A549 treated with CORT108297 at 1 μM for 4 hours (cell line): ENCODE data around the gene FAM237A. TPM values are rescaled to one million over a fixed set of nuclear protein-coding genes. Genes with fewer than 3 reads are reported as not detected.

Source experiments
- total RNA-seq: library from RNA; stranded (reverse); fragments of 200-300 nt; extraction: Qiagen RNA extraction; gene quantifications from 5 replicates; pipeline ENCODE4 v1.2.3, GENCODE V29; 2022

The FAM237A gene
- not detected in 5 replicates for total RNA-seq

DNA sequence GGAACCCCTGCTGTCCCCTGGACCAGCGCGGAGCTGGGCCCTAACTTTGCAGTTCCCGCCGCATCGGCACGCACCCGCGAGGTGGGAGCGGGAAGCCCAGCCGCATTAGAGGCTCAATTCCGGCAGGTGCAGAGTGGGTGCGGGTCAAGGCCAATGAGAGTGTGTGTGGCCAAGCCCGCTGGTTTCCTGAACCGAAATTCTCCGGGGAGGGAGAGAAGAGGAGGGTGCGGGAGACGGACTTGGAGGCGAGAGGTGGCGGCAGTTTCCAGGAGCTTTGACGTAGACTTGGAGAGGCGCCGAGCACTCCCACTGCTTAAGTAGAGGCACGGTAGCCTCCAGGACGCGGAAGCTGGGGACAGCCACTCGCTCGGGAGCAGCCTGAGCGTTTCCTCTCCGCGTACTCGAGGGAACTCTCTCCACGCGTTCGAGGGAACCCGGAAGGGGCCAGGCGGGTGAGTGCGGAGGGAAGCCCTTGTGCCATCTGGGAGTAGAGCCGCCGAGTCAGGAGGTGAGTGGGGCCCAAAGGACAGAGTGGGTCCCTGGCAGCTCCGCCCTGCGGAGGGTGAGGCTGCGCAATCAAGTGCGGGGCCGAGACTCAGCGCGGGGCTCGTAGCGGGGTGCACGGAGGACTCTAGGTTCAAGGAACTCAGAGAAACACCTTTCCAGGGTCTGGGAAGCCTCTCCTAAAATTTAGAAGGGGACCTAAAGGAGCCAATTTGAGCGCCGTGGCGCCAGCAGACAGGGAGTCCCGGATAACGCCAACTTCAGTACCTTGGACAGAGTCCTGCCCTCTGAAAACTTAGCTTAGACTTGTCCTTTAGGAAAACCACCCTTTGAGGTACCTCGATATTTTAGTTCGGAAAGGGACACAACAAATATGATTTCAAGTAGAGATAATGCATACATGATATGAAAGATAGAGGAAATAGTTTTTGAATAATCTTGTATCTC lies at the start of gene FAM237A:
Gene FAM237A (plus strand): TSS at position 413 of the 951 bp plus-strand sequence. CDS start 1,750 bp downstream, outside the sequence.

Other genes starting within 250 kb of the FAM237A start
- gene ADAM23, start 199.0 kb upstream of the FAM237A start, total RNA-seq = 8.5 to 9.9 TPM (median 9.6 TPM) in 5 replicates
- not detected in 5 replicates for gene DYTN, start 75.9 kb downstream of the FAM237A start, total RNA-seq
- gene MDH1B, start 122.8 kb downstream of the FAM237A start, total RNA-seq = 1.3 to 2.3 TPM (median 1.6 TPM) in 5 replicates
- 30.7 to 40.2 TPM (median 34.0 TPM) in 5 replicates for gene FASTKD2, start 123.1 kb downstream of the FAM237A start, total RNA-seq